ENCODE measurements around the gene OXA1L.
"Not testable (repeated sequence)": the region's sequence is repeated elsewhere in the genome, so short reads cannot be mapped to it uniquely, and the experiment has no call there.

Gene OXA1L

GRCh38 chr14:22769369-22769768, 2.9 kb downstream of the OXA1L start:
- DNase-seq = no peak

GRCh38 chr14:22770481-22771187, 4.1 kb downstream of the OXA1L start:
- no peak for DNase-seq

- no peak for DNase-seq
Observed at GRCh38 chr14:22772725-22773124, 6.2 kb downstream of the OXA1L start.

- no peak for DNase-seq
Observed at GRCh38 chr14:22773162-22774010, 6.9 kb downstream of the OXA1L start.

GRCh38 chr14:22774011-22774706, 7.7 kb downstream of the OXA1L start:
- DNase-seq = no peak

DNA sequence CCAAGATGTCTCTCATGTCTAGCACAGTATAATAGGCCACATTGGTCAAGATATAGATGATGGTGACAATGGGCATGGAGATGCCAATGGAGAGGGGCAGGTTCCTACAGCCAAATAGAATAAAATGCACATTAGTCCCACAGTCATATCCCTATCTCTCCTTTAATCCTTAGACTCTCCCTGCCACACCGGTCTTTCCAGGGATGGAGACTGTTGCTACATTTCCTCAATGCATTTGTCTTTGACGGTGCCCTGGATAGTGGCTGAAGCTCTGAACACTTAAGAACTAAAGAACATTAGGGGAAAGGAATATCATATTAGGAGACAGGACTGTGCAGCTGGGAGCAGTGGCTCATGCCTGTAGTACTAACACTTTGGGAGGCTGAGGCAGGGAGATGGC, 9.7 kb downstream of the OXA1L start:
- no peak for DNase-seq

DNA sequence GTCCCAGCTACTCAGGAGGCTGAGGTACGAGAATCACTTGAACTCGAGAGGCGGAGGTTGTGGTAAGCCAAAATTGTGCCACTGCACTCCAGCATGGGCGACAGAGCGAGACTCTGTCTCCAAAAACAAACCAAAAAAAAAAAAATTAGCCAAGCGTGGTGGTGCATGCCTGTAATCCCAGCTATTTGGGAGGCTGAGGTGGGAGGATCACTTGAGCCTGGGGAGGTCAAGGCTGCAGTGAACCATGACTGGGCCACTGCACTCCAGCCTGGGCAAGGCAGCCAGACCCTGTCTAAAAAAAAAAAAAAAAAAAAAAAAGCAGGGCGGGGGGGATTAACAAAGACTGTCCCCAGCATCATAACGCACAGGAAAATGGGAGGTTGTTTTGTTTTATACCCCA, 10.4 kb downstream of the OXA1L start:
- not testable (repeated sequence) for DNase-seq

DNA sequence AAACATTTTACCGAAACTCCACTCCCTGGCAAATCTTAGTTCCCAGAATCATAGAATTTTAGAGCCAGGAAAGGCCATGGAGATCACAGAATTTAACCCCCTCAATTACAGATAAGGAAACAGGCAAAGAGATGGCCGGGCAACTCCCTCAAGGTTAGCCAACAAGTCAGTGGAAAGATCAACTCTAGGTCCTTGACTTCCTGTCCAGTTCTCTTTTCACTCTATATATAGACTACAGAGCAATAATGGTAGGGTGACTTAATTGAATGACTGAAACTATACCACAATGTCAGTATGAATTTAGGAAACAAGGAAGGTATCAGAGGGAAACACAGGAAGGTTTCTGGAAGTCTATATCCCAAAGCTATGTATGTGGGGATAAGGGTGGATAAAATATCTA, 11.6 kb downstream of the OXA1L start:
- DNase-seq = no peak

- DNase-seq = no peak
Observed at GRCh38 chr14:22780105-22780679, 13.7 kb downstream of the OXA1L start.

- no peak for DNase-seq
Observed at GRCh38 chr14:22780941-22781300, 14.4 kb downstream of the OXA1L start.

DNA sequence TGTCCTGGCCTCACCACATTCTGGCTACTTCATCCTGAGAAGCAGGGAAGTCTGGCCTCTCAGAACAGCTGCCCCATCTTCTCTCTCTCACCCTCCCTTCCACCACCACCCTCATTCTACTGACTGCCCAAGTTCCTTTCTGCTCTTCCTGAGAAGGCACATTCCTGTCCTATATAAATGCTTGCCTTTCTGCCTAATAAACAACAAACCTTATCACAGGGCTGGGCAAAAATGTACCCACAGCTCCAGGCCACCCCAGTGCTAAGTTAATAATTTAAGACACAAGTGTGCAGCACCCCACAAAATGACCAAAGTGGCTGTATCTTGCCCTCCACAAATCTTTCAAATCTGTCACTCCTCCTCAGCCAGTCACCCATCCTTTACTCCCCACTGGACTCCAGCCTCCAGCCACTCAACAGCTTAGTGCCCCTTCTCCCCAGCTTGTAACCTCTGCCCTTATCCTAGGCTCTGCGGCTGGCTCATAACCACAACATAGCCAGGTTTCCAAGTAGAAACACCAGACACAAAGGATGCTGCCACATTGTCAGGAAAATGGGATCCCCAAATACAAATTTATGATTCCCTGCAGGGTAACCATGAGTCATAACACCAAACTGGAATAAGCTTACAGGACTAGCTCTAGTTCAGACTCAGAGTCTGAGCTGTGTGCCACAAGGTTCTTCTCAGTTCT, 15.0 kb downstream of the OXA1L start:
- DNase-seq = no peak

DNA sequence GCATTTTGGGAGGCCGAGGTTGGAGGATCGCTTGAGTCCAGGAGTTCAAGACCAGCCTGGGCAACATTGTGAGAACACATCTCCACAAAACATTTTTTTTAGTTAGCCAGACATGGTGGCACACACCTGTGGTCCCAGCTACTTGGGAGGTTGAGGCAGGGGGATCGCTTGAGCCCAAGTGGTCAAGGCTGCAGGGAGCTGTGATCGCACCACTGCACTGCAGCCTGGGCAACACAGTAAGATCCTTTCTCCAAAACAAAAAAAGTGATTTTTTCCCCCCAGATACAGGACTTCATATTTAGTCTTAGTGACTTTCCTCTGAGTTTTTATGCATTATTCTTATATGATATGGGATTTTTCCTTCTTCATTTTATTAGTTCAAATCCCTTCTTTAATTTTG, 20.2 kb downstream of the OXA1L start:
- DNase-seq = no peak

- DNase-seq = no peak
Observed at GRCh38 chr14:22791301-22791700, 24.8 kb downstream of the OXA1L start.

DNA sequence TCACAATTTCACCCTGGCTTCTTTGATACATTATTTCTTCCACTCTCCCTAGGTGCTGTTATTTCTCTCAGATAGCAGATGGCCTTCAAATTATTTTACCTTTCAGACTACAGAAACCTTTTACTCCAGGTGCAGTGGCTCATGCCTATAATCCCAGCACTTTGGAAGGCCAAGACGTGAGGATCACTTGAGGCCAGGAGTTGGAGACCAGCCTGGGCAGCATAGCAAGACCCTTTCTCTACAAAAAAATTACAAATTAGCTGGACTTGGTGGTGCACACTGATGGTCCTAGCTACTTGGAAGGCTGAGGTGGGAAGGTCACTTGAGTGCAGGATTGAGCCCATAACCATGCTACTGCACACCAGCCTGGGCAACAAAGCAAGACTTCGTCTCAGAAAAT, 25.7 kb downstream of the OXA1L start:
- no peak for DNase-seq

DNA sequence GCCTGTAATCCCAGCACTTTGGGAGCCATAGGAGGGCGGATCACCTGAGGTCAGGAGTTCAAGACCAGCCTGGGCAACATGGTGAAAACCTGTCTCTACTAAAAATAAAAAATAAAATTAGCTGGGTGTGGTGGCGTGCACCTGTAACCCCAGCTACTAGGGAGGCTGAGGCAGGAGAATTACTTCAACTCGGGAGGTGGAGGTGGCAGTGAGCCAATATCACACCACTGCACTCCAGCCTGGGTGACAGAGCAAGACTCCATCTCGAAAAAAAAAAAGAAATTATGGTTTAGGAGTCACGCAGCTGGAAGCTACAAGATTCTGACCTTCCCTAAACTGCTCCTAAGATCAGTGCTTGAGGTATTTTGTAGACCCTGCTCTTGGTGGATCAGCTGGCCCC, 27.1 kb downstream of the OXA1L start:
- not testable (repeated sequence) for DNase-seq

DNA sequence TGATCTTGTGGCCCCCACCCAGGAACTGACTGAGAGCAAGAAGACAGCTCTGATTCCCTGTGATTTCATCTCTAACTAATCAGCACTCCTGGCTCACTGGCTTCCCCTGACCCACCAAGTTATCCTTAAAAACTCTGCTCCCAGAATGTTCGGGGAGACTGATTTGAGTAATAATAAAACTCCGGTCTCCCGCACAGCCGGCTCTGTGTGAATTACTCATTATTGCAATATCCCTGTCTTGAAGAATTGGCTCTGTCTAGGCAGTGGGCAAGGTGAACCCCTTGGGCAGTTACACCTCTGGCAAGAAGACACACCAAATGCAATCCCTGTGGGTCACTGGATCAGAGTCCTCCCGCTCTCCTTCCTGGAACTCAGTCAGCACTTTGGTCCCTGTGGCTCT, 27.5 kb downstream of the OXA1L start:
- no peak for DNase-seq

GRCh38 chr14:22794551-22794951, 28.1 kb downstream of the OXA1L start:
- no peak for DNase-seq

DNA sequence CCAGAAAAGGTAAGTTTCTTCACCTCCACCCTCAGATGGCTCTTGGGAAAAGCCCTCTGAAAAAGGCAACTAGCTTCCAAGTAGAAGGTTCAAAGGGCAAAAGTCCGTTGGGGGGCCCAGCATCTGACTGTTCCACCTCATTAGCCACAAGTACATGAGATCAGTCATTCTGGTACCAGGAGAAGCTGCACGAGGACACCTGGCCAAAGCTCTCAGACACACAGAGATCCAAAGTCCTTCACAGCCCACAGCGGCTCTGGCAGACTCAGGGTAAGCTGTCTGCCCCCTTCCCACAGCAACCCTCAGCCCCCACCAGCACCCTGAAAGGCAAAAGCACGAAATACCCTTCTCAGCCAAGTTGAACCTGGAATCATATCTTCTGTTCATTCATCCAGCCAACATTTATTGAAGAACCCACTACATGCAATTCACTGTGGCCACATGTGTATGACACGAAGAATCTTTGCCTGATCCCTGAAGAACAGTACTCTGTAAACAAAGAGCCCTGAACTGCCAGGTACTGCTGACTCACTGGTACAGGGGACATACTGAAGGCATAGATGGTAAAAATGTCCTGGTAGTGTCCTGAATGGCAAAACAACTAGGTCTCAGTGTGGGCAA, 29.7 kb downstream of the OXA1L start:
- no peak for DNase-seq

DNA sequence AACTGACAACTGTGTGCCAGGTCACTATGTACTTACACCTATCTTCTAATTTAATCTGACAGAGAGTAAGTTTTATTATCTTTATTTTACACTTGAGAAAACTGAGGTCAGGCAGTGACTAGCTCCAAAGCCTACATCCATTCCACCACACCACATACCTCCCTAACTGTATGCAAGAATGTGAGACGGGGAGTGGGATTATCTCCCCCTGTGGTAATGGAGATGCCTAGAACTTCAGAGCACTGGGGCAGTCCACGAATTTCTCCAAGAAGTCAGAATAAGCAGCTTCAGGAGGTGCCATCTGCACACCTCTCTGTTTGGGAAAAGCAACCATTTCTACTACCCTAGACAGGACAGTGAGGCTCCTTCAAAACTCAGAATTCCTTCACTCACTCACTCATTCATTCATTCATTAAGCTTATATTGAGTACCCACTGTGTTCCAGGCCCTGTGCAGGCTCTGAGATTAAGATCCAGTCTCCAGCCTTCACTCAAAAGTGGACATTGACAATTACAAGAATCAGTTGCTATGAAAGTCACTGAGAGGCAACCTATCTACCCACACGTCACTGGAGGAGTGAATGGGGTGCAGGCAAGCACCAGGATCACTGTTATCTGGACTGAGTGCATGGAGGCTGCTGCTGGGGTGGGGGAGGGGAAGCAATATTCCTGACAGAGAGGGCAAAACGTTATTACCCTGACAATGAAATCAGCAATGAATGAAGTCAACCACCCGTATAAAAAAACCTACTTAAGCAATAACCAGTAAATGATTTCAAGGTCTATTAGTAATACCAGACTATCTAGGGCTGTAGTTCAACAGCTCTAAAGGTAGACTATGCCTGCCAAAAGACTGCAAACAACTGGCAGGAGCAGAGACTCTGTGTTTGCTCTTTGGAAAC, 30.8 kb downstream of the OXA1L start:
- no peak for DNase-seq

- DNase-seq = no peak
Observed at GRCh38 chr14:22798528-22798927, 32.0 kb downstream of the OXA1L start.

DNA sequence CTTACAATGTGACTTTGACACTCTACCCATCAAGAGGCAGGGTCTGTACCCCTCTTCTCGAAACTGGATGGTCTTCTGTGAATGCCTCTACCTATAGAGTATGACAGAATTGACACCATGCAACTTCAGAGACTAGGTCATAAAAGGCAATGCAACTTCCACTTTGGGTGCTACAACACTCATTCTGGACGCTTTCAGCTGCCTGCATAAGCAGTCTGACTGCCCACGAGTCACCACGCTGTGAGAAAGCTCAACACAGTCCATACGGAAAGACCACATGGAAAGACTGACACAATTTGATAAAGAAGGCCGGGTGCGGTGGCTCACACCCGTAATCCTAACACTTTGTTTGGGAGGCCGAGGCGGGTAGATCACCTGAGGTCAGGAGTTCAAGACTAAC, 33.9 kb downstream of the OXA1L start:
- DNase-seq = no peak

Data from activated T-cell treated with anti-CD3 and anti-CD28 coated beads, Interleukin-2, amount 50 U/mL, for 1 hour (primary cell).